Stimulated activated CD4-positive, alpha-beta T cell treated with anti-CD3 and anti-CD28 coated beads, TNF-alpha, amount 100 ng/mL, for 48 hours (primary cell): Measurements from ENCODE around the gene DNAAF3.
"Not testable (repeated sequence)": the region's sequence is repeated elsewhere in the genome, so short reads cannot be mapped to it uniquely, and the experiment has no call there.

Source experiments
- DNase-seq, 3 donors: peaks; one replicate each; pipeline ENCODE4 v3.0.0-alpha.2; 2020; ENCODE audit warnings: low read depth in 3 of 3

Gene DNAAF3

GRCh38 chr19:55166530-55167268 is at the start of gene DNAAF3:
Gene DNAAF3 (minus strand): TSS chr19:55166613. CDS start chr19:55166413, 200 bp downstream.
- DNase-seq = peak; percentile 72 to 84 (median 75)

GRCh38 chr19:55213547-55213946 is 47.1 kb upstream of the DNAAF3 start:
- DNase-seq = no peak

- peak; percentile 23 to 41 (median 25) for DNase-seq
Observed at GRCh38 chr19:55212447-55212846, 46.0 kb upstream of the DNAAF3 start.

- no peak for DNase-seq
Observed at GRCh38 chr19:55209693-55210472, 43.5 kb upstream of the DNAAF3 start.

DNA sequence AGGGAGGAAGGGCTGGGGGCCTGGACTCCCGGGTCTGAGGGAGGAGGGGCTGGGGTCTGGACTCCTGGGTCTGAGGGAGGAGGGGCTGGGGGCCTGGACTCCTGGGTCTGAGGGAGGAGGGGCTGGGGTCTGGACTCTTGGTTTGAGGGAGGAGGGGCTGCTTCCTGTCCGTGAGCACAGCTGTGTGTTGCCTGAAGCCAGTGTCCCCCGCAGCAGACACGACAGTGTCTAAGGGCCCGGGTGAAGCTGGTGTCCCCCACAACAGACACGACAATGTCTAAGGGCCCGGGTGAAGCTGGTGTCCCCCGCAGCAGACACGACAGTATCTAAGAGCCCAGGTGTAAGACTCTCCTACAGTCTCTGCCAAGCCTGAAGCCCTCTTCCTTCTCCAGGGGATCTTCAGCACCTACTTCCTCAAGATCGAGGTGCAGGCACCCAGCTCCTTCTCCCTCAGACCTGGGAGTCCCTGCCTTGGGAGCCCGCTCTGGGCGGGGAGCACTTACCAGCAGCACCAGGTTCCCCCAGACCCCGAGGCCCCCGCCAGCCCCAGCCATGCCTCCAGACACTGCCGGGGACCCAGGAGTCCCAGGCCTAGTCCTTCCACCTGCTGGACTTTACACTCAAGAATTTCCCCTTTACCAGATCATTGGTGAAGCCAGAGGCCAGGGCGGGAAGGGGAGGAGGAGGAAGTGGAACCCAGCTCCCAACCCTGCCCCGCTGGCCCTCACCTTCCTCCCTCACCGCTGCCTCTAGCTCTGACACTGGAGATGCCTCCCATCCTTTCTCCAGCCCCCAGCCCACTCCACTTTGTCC is 42.7 kb upstream of the DNAAF3 start, which contains the start of gene PTPRH:
Gene PTPRH, minus strand, starts transcription at position 622 of the 813 bp plus-strand sequence. Its CDS starts 68 bp downstream, at position 554.
- no peak for DNase-seq

- peak; percentile 19 to 51 (median 43) for DNase-seq
Observed at GRCh38 chr19:55206664-55207500, 40.5 kb upstream of the DNAAF3 start.

DNA sequence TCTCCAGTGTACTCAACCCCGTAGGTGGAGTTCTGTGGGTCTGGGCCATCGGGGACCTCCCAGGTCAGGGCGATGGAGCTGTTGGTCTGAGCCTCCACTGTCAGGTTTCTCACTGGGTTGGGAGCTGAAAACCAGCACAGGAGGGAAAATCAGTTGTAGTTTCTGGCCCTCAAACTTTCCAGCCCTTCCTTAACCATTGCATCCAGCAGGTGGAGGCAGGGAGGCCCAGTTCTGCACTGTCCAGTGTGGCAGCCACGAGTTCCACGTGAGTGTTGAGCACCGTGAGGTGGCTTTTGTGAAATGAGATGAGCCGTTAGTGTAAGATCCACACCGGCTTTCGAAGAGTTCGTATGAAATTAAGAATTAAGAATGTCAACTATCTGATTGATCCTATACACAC is 35.8 kb upstream of the DNAAF3 start:
- DNase-seq = not testable (repeated sequence)

DNA sequence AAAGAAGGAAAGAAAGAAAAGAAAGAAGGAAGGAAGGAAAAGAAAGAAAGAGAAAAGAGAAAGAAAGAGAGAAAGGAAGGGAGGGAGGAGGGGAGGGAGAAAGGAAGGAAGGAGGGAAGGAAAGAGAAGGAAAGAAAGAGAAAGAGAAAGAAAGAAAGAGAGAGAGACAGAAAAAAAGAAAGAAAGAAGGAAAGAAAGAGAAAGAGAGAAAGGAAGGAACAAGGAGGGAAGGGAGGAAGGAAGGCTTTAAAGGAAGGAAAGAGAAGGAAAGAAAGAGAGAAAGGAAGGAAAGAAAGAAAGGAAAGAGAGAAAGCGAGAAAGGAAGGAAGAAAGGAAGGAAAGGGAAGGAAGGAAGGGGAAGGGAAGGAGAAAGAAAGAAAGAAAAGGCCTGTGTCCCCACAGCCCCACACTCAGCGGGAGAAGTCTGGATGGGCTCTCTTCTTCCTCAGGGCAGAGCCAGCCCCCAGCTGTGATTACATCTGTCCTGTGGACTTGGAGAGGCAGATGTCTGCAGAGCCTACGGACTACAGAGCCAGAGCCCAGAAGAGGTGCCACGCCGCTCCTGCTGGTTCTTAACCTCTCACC is 33.3 kb upstream of the DNAAF3 start:
- DNase-seq = no peak

GRCh38 chr19:55198651-55199050 is 32.2 kb upstream of the DNAAF3 start:
- DNase-seq = no peak

GRCh38 chr19:55197528-55197927 is 31.1 kb upstream of the DNAAF3 start:
- no peak for DNase-seq

GRCh38 chr19:55196803-55197202 is 30.4 kb upstream of the DNAAF3 start:
- DNase-seq = no peak

DNA sequence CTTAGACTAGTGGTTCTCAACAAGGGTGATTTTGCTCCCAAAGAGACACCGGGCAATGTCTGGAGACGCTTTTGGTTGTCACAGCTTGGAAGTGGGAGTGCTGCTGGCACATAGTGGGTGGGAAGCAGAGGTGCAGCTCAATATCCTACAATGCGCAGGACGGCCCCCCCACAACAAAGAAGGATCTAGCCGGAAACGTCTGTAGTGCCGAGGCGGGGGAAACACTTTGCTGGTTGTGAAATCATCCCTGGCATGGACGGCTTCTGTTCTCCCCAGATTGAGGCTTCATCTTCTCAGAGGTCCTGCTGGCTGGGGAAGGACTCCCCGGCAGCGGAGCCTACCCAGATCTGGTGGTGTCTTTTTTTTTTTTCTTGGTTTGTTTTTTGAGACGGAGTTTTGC is 27.1 kb upstream of the DNAAF3 start:
- DNase-seq = no peak

GRCh38 chr19:55189403-55189835 is 23.0 kb upstream of the DNAAF3 start:
- DNase-seq = no peak

DNA sequence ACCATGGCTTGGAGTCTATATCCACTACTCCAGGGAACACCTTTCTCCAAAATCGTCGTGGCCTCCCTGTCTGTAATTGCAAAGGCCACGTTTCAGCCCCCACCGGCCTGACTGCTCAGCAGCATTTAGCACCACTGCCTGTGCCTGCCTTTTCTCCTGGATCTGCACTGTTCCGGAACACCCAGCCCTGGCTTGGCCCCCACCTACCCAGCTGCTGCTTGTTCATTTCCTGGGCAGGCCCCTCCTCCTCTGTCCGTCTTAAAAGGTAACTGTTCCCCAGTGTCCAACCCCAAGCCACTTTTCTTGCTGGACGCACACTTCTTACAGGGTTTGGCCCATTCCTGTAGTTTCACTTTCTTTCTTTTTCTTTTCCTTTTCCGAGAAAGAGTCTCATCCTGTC is 22.2 kb upstream of the DNAAF3 start:
- no peak for DNase-seq

GRCh38 chr19:55186080-55186479 is 19.7 kb upstream of the DNAAF3 start:
- DNase-seq = no peak

DNA sequence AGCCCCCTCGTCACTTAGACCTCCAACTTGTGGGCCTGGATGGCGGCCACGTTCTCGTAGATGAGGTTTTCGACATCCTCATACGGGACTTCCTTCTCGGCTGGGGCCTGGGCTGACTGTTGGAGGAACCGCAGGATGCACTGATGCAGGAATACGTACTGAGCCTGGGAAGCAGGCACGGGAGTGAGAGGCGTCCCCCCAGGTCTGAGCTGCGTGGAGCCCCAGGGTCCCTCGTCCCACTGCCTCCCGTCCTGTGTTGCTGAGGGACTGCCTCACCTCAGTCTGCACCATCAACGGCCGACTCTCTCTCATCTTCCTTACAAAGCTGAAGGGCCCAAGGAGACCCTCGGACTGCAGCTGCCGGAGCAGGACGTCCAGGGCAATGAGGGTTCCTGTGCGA is 15.3 kb upstream of the DNAAF3 start:
- no peak for DNase-seq

DNA sequence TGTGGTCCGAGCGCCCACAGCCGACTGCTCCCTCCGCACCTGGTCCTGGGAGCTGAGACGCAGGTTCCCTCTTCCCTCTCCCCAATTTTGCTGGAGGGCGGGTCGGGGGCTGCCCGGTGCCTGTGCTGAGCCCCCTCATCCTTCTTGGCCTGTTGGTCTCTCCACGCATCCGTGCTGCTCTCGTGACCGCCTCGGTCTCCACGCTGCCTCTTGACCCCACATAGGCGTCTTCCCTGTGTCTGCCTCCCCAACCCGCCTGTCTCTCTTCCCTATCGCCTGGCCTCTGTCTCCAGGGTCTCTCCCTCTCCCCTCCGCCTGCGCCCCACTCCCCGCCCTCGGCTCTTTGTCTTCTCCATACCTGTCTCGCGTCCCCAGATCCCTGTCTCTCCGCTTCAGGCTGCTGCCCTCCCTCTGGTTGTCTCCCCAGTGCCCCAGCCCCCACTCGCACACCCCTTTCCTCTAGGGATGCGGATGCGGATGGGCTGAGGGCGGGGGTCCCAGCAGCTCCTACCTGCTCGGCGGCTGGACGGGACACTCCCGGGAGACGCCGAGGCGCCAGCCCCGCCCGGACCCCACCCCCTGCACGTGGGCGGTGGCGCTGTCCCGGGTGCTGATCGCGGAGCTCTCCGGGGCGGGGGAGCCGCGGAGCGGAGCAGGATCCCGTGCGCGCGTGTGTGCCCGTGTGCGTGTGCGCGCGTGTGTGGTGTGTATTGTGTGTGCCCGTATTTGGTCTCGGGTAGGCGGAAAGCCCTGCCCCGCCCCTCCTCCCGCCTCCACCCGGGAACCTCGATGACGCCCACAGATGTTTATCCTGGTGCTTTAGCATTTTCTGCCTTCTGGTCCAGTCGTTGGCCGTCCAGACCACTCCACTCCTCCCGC is 13.4 kb upstream of the DNAAF3 start, which contains the start of gene SYT5:
Gene SYT5, minus strand, starts transcription at position 684 of the 879 bp plus-strand sequence. CDS start 1,248 bp downstream, outside the sequence.
- peak; percentile 29 to 51 (median 38) for DNase-seq

- peak; percentile 79 to 84 (median 80) for DNase-seq
Observed at GRCh38 chr19:55178781-55179599, 12.6 kb upstream of the DNAAF3 start.

- no peak for DNase-seq
Observed at GRCh38 chr19:55176076-55176475, 9.7 kb upstream of the DNAAF3 start.
